Endodermal cell (in vitro differentiated cells): ENCODE data around the gene PVALB. TPM values are rescaled to one million over a fixed set of nuclear protein-coding genes. Genes with fewer than 3 reads are reported as not detected.

Experiments used
- DNase-seq: peaks from one replicate; pipeline ENCODE4 v3.0.0-alpha.2; 2017
- H3K27ac ChIP-seq: 2 replicates; pipeline ENCODE4 v1.5.1; 2013; ENCODE audit warnings: mild to moderate bottlenecking, low read depth, low read length, moderate library complexity
- H3K27me3 ChIP-seq: 2 replicates; pipeline ENCODE4 v1.6.1; 2013; ENCODE audit warnings: mild to moderate bottlenecking, low read length, moderate library complexity; ENCODE audit not compliant: insufficient read depth, control insufficient read depth, poor library complexity, severe bottlenecking
- H3K36me3 ChIP-seq: 2 replicates; pipeline ENCODE4 v1.7.0; 2013; ENCODE audit warnings: mild to moderate bottlenecking, low read length, moderate library complexity; ENCODE audit not compliant: control insufficient read depth, insufficient read depth
- H3K4me1 ChIP-seq: one replicate; pipeline ENCODE4 v1.7.0; 2013; ENCODE audit warnings: low read length; ENCODE audit not compliant: control insufficient read depth, insufficient read depth
- H3K4me3 ChIP-seq: 2 replicates; pipeline ENCODE4 v1.5.1; 2013; ENCODE audit warnings: mild to moderate bottlenecking, low read length, moderate library complexity
- H3K9ac ChIP-seq: 2 replicates; pipeline ENCODE4 v1.6.1; 2013; ENCODE audit warnings: mild to moderate bottlenecking, low read length, moderate library complexity; ENCODE audit not compliant: poor library complexity, severe bottlenecking; ENCODE audit errors: extremely low read depth
- H3K9me3 ChIP-seq: 2 replicates; pipeline ENCODE4 v1.6.1; 2013; ENCODE audit warnings: mild to moderate bottlenecking, low read length, moderate library complexity; ENCODE audit not compliant: control insufficient read depth
- H3K27ac Mint-ChIP-seq: 2 replicates; pipeline ENCODE4 v1.8.0; 2020; ENCODE audit warnings: mixed read lengths
- H3K27me3 Mint-ChIP-seq: 2 replicates; pipeline ENCODE4 v1.8.0; 2021; ENCODE audit warnings: mild to moderate bottlenecking, mixed read lengths; ENCODE audit not compliant: insufficient read depth
- H3K36me3 Mint-ChIP-seq: 2 replicates; pipeline ENCODE4 v1.8.0; 2020; ENCODE audit warnings: low read depth, mixed read lengths
- H3K4me1 Mint-ChIP-seq: 2 replicates; pipeline ENCODE4 v1.8.0; 2020; ENCODE audit warnings: mixed read lengths
- H3K4me3 Mint-ChIP-seq: 2 replicates; pipeline ENCODE4 v1.8.0; 2020; ENCODE audit warnings: mild to moderate bottlenecking, moderate library complexity, mixed read lengths
- H3K9me3 Mint-ChIP-seq: 2 replicates; pipeline ENCODE4 v1.8.0; 2020; ENCODE audit warnings: mild to moderate bottlenecking, mixed read lengths
- WGBS, 2 experiments: methylation state at CpG; one replicate each; pipeline versions ENCODE4 v1.1.5 to v1.1.7; 2013; ENCODE audit warnings: missing lambda C conversion rate in 2 of 2, mixed read lengths in 1 of 2; ENCODE audit not compliant: insufficient coverage in 1 of 2, insufficient read length in 1 of 2; 5-methylcytosine and 5-hydroxymethylcytosine counted together
- total RNA-seq, 2 donors: library from RNA; stranded (reverse); fragmentation: NEBNext Ultra II Directional in 1 of 2; extraction: Animal tissue kit (Norgen Biotek cat#: 25700) in 1 of 2; gene quantifications; 2 replicates in 1 of 2; 3 replicates in 1 of 2; pipeline ENCODE4 v1.2.1, GENCODE V29; 2021
- TF ChIP-seq, protein P1 (sequence below): fragments of 200-600 bp; sonication (generic); conservative IDR thresholded peaks from 2 replicates; pipeline ENCODE4 v1.5.0; 2021; ENCODE audit warnings: antibody characterized with exemption, mild to moderate bottlenecking

Gene PVALB
- total RNA-seq, 2 donors from 2014 or later = not detected

DNA sequence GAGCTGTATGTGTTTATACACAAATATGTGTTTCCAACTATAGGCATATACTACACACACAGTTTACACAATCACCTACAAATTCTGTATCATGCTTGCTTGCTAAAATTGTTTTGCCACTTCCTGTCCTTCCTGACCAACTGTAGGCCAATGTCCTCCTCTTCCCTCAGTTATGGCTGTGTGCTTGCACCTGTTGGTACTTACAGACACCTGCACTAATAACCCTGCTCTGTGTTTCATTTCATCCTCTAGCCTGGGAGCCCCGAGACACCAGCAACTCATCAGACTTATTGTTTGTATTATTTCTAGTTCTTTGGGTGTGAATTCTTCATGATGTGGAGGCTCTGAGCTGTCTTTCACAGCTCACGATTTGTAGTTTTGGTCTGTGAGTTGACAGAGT lies 42.1 kb upstream of the PVALB start:
- TF ChIP-seq, protein P1, sequence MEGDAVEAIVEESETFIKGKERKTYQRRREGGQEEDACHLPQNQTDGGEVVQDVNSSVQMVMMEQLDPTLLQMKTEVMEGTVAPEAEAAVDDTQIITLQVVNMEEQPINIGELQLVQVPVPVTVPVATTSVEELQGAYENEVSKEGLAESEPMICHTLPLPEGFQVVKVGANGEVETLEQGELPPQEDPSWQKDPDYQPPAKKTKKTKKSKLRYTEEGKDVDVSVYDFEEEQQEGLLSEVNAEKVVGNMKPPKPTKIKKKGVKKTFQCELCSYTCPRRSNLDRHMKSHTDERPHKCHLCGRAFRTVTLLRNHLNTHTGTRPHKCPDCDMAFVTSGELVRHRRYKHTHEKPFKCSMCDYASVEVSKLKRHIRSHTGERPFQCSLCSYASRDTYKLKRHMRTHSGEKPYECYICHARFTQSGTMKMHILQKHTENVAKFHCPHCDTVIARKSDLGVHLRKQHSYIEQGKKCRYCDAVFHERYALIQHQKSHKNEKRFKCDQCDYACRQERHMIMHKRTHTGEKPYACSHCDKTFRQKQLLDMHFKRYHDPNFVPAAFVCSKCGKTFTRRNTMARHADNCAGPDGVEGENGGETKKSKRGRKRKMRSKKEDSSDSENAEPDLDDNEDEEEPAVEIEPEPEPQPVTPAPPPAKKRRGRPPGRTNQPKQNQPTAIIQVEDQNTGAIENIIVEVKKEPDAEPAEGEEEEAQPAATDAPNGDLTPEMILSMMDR = no peak
- Mint-ChIP-seq H3K4me1 (peaks cover 7% of the 10 kb centered on the region), H3K4me3 (no peak overlapping the region), H3K27ac (no peak overlapping the region), H3K36me3 (no peaks in the 10 kb centered on the region), H3K27me3 (peaks cover 32% of the 10 kb centered on the region), H3K9me3 (no peaks in the 10 kb centered on the region)
- 81% methylated on average over 2 of the region's 2 CpGs; no CpG with 5 or more reads in 1 of the 2 experiments for WGBS, 2 experiments
- Histone ChIP-seq H3K4me3 (no peak overlapping the region), H3K27ac (no peak overlapping the region), H3K4me1 (no peaks in the 10 kb centered on the region), H3K27me3 (peaks cover 28% of the 10 kb centered on the region), H3K9me3 (no peaks in the 10 kb centered on the region), H3K9ac (no peak overlapping the region), H3K36me3 (no peaks in the 10 kb centered on the region)
- DNase-seq = no peak

DNA sequence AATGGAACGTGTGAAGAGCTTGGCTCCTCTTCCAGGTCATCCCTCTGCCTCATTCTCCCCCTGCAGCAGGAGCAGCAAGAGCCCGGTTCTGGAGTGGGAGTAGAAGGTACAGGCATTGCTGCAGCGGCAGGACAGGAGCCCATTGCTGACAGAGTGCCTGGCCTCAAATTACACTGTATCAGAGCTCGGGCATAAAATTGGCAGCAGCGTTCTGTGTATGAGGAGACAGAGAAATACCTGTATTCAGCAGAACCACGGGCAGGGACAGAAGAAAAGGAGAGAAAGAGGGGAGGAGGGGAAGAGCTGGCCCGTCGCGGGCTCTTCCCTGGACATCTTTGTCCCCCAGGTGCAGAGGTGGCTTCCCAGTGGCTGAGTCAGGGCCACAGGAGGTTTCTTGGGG lies 41.3 kb upstream of the PVALB start:
- no peak overlapping the region for H3K27ac ChIP-seq
- H3K27me3 Mint-ChIP-seq = peaks cover 35% of the 10 kb centered on the region
- WGBS, 2 experiments = 76 to 79% methylated on average over 6 to 9 of the region's 9 CpGs
- no peaks in the 10 kb centered on the region for H3K36me3 ChIP-seq
- peaks cover 28% of the 10 kb centered on the region for H3K27me3 ChIP-seq
- TF ChIP-seq, protein P1 = no peak
- no peaks in the 10 kb centered on the region for H3K4me1 ChIP-seq
- H3K4me3 Mint-ChIP-seq = no peak overlapping the region
- H3K36me3 Mint-ChIP-seq = no peaks in the 10 kb centered on the region
- peaks cover 4% of the 10 kb centered on the region for H3K9me3 Mint-ChIP-seq
- H3K4me3 ChIP-seq = no peak overlapping the region
- no peaks in the 10 kb centered on the region for H3K9me3 ChIP-seq
- no peak overlapping the region for H3K9ac ChIP-seq
- H3K4me1 Mint-ChIP-seq = peaks cover 7% of the 10 kb centered on the region
- H3K27ac Mint-ChIP-seq = no peak overlapping the region
- DNase-seq = no peak

DNA sequence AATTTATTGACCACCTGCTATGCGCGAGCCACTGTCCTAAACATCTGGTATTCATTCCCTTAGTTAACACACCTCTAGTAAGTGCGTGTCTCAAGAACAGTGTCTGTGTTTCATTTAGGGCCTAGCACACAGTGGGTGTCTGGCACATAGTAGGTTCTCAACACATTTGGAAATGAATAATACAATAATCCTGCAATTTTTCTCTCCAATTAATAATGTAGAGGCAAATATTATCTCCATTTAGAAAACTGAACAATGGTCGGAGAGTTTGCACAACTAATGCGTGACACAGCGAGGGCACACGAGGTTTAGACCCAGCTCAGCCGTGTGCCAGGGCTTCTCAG lies 39.9 kb upstream of the PVALB start:
- no peaks in the 10 kb centered on the region for H3K36me3 Mint-ChIP-seq

More for the DNA sequence above, 39.9 kb upstream of the PVALB start:
- Histone ChIP-seq H3K9me3 (no peaks in the 10 kb centered on the region), H3K9ac (no peak overlapping the region), H3K36me3 (no peaks in the 10 kb centered on the region), H3K27ac (no peak overlapping the region), H3K4me1 (no peaks in the 10 kb centered on the region), H3K4me3 (no peak overlapping the region), H3K27me3 (peaks cover 28% of the 10 kb centered on the region)
- Mint-ChIP-seq H3K9me3 (peaks cover 6% of the 10 kb centered on the region), H3K4me1 (peaks cover 7% of the 10 kb centered on the region), H3K27ac (no peak overlapping the region), H3K27me3 (peaks cover 37% of the 10 kb centered on the region), H3K4me3 (no peak overlapping the region)
- no peak for DNase-seq
- WGBS, 2 experiments = 80 to 88% methylated on average over 7 to 8 of the region's 8 CpGs
- TF ChIP-seq, protein P1 = no peak
